Neutrophil (primary cell): ENCODE results near the gene CSF1R.
A peak's percentile ranks its signal among the peaks of the same experiment; 100 is the strongest.

Experiments used
- H3K27ac ChIP-seq: fragments of 200-600 bp; sonication (generic); 2 replicates; pipeline ENCODE4 v1.5.1; 2016; ENCODE audit warnings: mild to moderate bottlenecking, moderate library complexity
- H3K27me3 ChIP-seq: fragments of 200-600 bp; sonication (generic); 2 replicates; pipeline ENCODE4 v1.6.0; 2016; ENCODE audit warnings: mild to moderate bottlenecking
- H3K36me3 ChIP-seq: fragments of 200-600 bp; sonication (generic); 2 replicates; pipeline ENCODE4 v1.5.1; 2017
- H3K4me1 ChIP-seq, 2 experiments: fragments of 200-600 bp in 1 of 2; sonication (generic) in 1 of 2; 1 replicate in 1 of 2; 2 replicates in 1 of 2; pipeline versions ENCODE4 v1.5.1 to v1.6.1; 2013 to 2016; ENCODE audit warnings: low read depth in 1 of 2, low read length in 1 of 2, mild to moderate bottlenecking in 1 of 2, moderate library complexity in 1 of 2; ENCODE audit not compliant: control insufficient read depth in 1 of 2, insufficient read depth in 1 of 2
- H3K4me3 ChIP-seq, 2 experiments: fragments of 200-600 bp in 1 of 2; sonication (generic) in 1 of 2; 1 replicate in 1 of 2; 2 replicates in 1 of 2; pipeline ENCODE4 v1.5.1; 2013 to 2016; ENCODE audit warnings: low read depth in 1 of 2, low read length in 1 of 2, mild to moderate bottlenecking in 1 of 2, moderate library complexity in 1 of 2
- H3K9me3 ChIP-seq: fragments of 200-600 bp; sonication (generic); 2 replicates; pipeline ENCODE4 v1.5.1; 2016
- CTCF ChIP-seq: fragments of 200-600 bp; sonication (generic); IDR thresholded peaks from 2 replicates; pipeline ENCODE4 v1.5.1; 2016; ENCODE audit warnings: antibody characterized with exemption

Gene CSF1R

GRCh38 chr5:150131978-150132694, 45.8 kb upstream of the CSF1R start:
- Histone ChIP-seq H3K4me1 (no peaks in the 10 kb centered on the region), H3K27ac (no peak overlapping the region), H3K4me3 (no peak overlapping the region), H3K36me3 (no peaks in the 10 kb centered on the region), H3K9me3 (no peaks in the 10 kb centered on the region), H3K27me3 (peaks cover 11% of the 10 kb centered on the region)
- no peak for TF ChIP-seq CTCF

GRCh38 chr5:150131461-150131860, 45.1 kb upstream of the CSF1R start:
- Histone ChIP-seq H3K27ac (no peak overlapping the region), H3K27me3 (peaks cover 11% of the 10 kb centered on the region), H3K4me3 (no peak overlapping the region), H3K36me3 (no peaks in the 10 kb centered on the region), H3K9me3 (no peaks in the 10 kb centered on the region), H3K4me1 (no peaks in the 10 kb centered on the region)
- no peak for TF ChIP-seq CTCF

- TF ChIP-seq CTCF: no peak
- no peaks in the 10 kb centered on the region for H3K4me1 ChIP-seq
These were observed 44.2 kb upstream of the CSF1R start for GRCh38 chr5:150130493-150130922.

GRCh38 chr5:150129813-150130492, 43.6 kb upstream of the CSF1R start:
- TF ChIP-seq CTCF: peak; percentile 56
- no peak overlapping the region for H3K4me3 ChIP-seq
- H3K36me3 ChIP-seq: no peaks in the 10 kb centered on the region
- peaks cover 11% of the 10 kb centered on the region for H3K27me3 ChIP-seq
- H3K4me1 ChIP-seq: no peaks in the 10 kb centered on the region
- H3K9me3 ChIP-seq: no peaks in the 10 kb centered on the region
- no peak overlapping the region for H3K27ac ChIP-seq

More at GRCh38 chr5:150130493-150130922, 44.2 kb upstream of the CSF1R start:
- H3K36me3 ChIP-seq: no peaks in the 10 kb centered on the region
- peaks cover 11% of the 10 kb centered on the region for H3K27me3 ChIP-seq
- no peak overlapping the region for H3K27ac ChIP-seq
- H3K4me3 ChIP-seq: no peak overlapping the region
- H3K9me3 ChIP-seq: no peaks in the 10 kb centered on the region

GRCh38 chr5:150129454-150129812, 43.1 kb upstream of the CSF1R start:
- H3K27ac ChIP-seq: no peak overlapping the region
- no peaks in the 10 kb centered on the region for H3K4me1 ChIP-seq
- no peak for TF ChIP-seq CTCF
- H3K27me3 ChIP-seq: peaks cover 10% of the 10 kb centered on the region
- H3K36me3 ChIP-seq: no peaks in the 10 kb centered on the region
- no peaks in the 10 kb centered on the region for H3K9me3 ChIP-seq
- no peak overlapping the region for H3K4me3 ChIP-seq
